Upper lobe of left lung (tissue), 4 donors: ENCODE measurements around the gene MAP2K5.

ENCODE experiments used
- POLR2A ChIP-seq, 4 donors: fragments of 450-650 bp; IDR thresholded peaks; one replicate each; pipeline ENCODE4 v1.5.1; 2016 to 2017; ENCODE audit warnings: antibody characterized with exemption in 4 of 4, mild to moderate bottlenecking in 2 of 4
- TF ChIP-seq, protein P1 (sequence below), 6 experiments: fragments of 450-650 bp in 4 of 6; fragments of 200-600 bp in 2 of 6; sonication (generic) in 2 of 6; IDR thresholded peaks; one replicate each; pipeline ENCODE4 v1.5.1; 2016 to 2019; ENCODE audit warnings: antibody characterized with exemption in 6 of 6

DNA sequence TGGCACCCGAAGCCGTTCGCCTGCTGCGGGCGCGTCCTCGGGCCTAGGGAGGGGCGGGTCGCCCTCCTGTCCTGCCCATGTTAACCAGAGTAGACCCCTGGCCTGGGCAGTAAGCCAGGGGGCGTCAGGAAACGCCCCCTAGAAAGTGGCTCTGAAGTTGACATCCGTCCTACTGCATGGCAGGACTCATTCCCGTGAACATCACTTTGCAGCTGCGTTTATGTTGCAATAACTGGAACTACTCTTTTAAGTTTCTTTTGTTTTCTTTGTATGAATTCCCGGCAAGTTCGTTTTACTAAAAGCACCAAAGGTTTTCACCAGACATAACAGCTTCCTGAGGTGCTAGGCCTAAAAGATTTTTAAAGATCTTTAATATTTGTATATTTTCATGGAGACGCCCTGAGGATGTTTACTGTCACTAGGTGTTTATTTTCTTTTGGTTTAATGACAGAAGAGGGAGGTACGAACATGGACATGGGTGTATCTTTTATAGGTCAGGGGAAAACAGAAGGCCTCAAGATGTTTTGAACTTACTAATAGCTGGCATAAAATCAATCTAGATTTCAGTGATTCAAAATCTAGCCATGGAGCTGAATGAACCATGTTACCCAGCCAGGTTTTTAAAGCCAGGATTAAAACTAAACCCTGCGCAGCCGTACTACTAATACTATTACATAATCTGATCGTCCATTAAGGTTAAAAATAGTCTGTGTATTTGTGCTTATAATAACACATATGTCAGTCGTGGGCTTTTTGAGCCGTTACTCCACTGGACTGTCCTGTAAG, 20.5 kb upstream of the MAP2K5 start:
- TF ChIP-seq, protein P1, sequence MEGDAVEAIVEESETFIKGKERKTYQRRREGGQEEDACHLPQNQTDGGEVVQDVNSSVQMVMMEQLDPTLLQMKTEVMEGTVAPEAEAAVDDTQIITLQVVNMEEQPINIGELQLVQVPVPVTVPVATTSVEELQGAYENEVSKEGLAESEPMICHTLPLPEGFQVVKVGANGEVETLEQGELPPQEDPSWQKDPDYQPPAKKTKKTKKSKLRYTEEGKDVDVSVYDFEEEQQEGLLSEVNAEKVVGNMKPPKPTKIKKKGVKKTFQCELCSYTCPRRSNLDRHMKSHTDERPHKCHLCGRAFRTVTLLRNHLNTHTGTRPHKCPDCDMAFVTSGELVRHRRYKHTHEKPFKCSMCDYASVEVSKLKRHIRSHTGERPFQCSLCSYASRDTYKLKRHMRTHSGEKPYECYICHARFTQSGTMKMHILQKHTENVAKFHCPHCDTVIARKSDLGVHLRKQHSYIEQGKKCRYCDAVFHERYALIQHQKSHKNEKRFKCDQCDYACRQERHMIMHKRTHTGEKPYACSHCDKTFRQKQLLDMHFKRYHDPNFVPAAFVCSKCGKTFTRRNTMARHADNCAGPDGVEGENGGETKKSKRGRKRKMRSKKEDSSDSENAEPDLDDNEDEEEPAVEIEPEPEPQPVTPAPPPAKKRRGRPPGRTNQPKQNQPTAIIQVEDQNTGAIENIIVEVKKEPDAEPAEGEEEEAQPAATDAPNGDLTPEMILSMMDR (IDR thresholded peaks at IDR 0.05) = no peak
- no peak for TF ChIP-seq POLR2A (IDR thresholded peaks at IDR 0.05)
